Fibroblast of lung (primary cell): ENCODE results near the gene PAPOLA. TPM values are rescaled to one million over a fixed set of nuclear protein-coding genes. Genes with fewer than 3 reads are reported as not detected.

Experiments used
- DNase-seq, 2 donors: peaks; one replicate each; pipeline versions ENCODE4 v3.0.0 to v3.0.0-alpha.2; 2010; ENCODE audit warnings: low read depth in 2 of 2
- H2AFZ ChIP-seq: 2 replicates; pipeline ENCODE4 v1.5.1; 2012; ENCODE audit warnings: low read length, control low read depth, inconsistent platforms
- H3K27ac ChIP-seq: 2 replicates; pipeline ENCODE4 v1.5.1; 2011; ENCODE audit warnings: low read length, control low read depth; ENCODE audit not compliant: insufficient read depth
- H3K27me3 ChIP-seq: 2 replicates; pipeline ENCODE4 v1.5.1; 2011; ENCODE audit warnings: mild to moderate bottlenecking, low read length; ENCODE audit not compliant: control insufficient read depth, insufficient read depth
- H3K36me3 ChIP-seq: 2 replicates; pipeline ENCODE4 v1.5.1; 2011; ENCODE audit warnings: low read length; ENCODE audit not compliant: control insufficient read depth, insufficient read depth
- H3K4me1 ChIP-seq: 2 replicates; pipeline ENCODE4 v1.5.1; 2011; ENCODE audit warnings: low read length; ENCODE audit not compliant: control insufficient read depth, insufficient read depth; ENCODE audit errors: extremely low read depth
- H3K4me2 ChIP-seq: 2 replicates; pipeline ENCODE4 v1.5.1; 2011; ENCODE audit warnings: low read length, control low read depth; ENCODE audit not compliant: insufficient read depth; ENCODE audit errors: extremely low read depth
- H3K4me3 ChIP-seq, 4 experiments: fragments of 200-600 bp in 1 of 4; sonication (generic) in 1 of 4; replicated peaks in 1 of 4; 2 replicates each; pipeline ENCODE4 v1.5.1; 2011 to 2016; ENCODE audit warnings: low read length in 4 of 4, low read depth in 3 of 4, mild to moderate bottlenecking in 3 of 4, control low read depth in 2 of 4, inconsistent platforms in 1 of 4, mixed read lengths in 1 of 4; ENCODE audit not compliant: insufficient read depth in 1 of 4; ENCODE audit errors: control extremely low read depth in 1 of 4
- H3K79me2 ChIP-seq: 2 replicates; pipeline ENCODE4 v1.5.1; 2012; ENCODE audit warnings: mild to moderate bottlenecking, low read length, inconsistent platforms; ENCODE audit not compliant: control insufficient read depth, insufficient read depth
- H3K9ac ChIP-seq: 2 replicates; pipeline ENCODE4 v1.5.1; 2011; ENCODE audit warnings: mild to moderate bottlenecking, low read length, control low read depth; ENCODE audit not compliant: insufficient read depth
- H3K9me3 ChIP-seq: 2 replicates; pipeline ENCODE4 v1.5.1; 2012; ENCODE audit warnings: low read depth, low read length; ENCODE audit not compliant: control insufficient read depth, insufficient read depth
- H4K20me1 ChIP-seq: 2 replicates; pipeline ENCODE4 v1.5.1; 2011; ENCODE audit warnings: low read length; ENCODE audit not compliant: control insufficient read depth, insufficient read depth; ENCODE audit errors: extremely low read depth
- EZH2 ChIP-seq: IDR thresholded peaks from 2 replicates; pipeline ENCODE4 v1.5.1; 2012; ENCODE audit warnings: low read length, control low read depth, mild to moderate bottlenecking; ENCODE audit errors: missing control alignments
- polyA plus RNA-seq, 2 donors: library from polyadenylated mRNA; depleted of rRNA in 1 of 2; stranded (reverse) in 1 of 2; unstranded in 1 of 2; fragments of >200 nt; gene quantifications; 2 replicates each; pipeline ENCODE4 v1.2.1, GENCODE V29; 2011 to 2012; ENCODE audit warnings: missing spikeins in 1 of 2
- total RNA-seq: library from RNA; depleted of rRNA; stranded (reverse); fragments of >200 nt; gene quantifications from 2 replicates; pipeline ENCODE4 v1.2.1, GENCODE V29; 2014
- TF ChIP-seq, protein P1 (sequence below), 2 donors: IDR thresholded peaks in 1 of 2; conservative IDR thresholded peaks in 1 of 2; 1 replicate in 1 of 2; 2 replicates in 1 of 2; pipeline ENCODE4 v1.5.1; 2011 to 2012; ENCODE audit warnings: low read length in 2 of 2, control low read depth in 1 of 2, inconsistent platforms in 1 of 2, low read depth in 1 of 2, mild to moderate bottlenecking in 1 of 2

PAPOLA gene
- total and polyA plus RNA-seq, 2 donors (not counting 1 experiment from before 2014, with no cell fraction given) = 109 to 141 TPM

GRCh38 chr14:96479435-96480146, 22.6 kb upstream of the PAPOLA start:
- peak in 1 of 2 donors; percentile 17 for DNase-seq
- Histone ChIP-seq H3K27ac (no peak overlapping the region), H4K20me1 (no peaks in the 10 kb centered on the region), H3K4me3 (no peak overlapping the region), H3K36me3 (no peaks in the 10 kb centered on the region), H3K4me1 (no peaks in the 10 kb centered on the region), H3K9me3 (no peaks in the 10 kb centered on the region), H3K27me3 (no peaks in the 10 kb centered on the region), H3K4me2 (no peak overlapping the region), H2AFZ (no peak overlapping the region), H3K79me2 (no peaks in the 10 kb centered on the region), H3K9ac (no peak overlapping the region)
- TF ChIP-seq EZH2 = no peak
- TF ChIP-seq, protein P1, sequence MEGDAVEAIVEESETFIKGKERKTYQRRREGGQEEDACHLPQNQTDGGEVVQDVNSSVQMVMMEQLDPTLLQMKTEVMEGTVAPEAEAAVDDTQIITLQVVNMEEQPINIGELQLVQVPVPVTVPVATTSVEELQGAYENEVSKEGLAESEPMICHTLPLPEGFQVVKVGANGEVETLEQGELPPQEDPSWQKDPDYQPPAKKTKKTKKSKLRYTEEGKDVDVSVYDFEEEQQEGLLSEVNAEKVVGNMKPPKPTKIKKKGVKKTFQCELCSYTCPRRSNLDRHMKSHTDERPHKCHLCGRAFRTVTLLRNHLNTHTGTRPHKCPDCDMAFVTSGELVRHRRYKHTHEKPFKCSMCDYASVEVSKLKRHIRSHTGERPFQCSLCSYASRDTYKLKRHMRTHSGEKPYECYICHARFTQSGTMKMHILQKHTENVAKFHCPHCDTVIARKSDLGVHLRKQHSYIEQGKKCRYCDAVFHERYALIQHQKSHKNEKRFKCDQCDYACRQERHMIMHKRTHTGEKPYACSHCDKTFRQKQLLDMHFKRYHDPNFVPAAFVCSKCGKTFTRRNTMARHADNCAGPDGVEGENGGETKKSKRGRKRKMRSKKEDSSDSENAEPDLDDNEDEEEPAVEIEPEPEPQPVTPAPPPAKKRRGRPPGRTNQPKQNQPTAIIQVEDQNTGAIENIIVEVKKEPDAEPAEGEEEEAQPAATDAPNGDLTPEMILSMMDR (conservative IDR thresholded peaks at IDR 0.05 in 1 of 2, IDR thresholded peaks at IDR 0.05 in 1 of 2; ENCODE audit: low read depth in 1 of 2, low read length in 2 of 2) = no peak

DNA sequence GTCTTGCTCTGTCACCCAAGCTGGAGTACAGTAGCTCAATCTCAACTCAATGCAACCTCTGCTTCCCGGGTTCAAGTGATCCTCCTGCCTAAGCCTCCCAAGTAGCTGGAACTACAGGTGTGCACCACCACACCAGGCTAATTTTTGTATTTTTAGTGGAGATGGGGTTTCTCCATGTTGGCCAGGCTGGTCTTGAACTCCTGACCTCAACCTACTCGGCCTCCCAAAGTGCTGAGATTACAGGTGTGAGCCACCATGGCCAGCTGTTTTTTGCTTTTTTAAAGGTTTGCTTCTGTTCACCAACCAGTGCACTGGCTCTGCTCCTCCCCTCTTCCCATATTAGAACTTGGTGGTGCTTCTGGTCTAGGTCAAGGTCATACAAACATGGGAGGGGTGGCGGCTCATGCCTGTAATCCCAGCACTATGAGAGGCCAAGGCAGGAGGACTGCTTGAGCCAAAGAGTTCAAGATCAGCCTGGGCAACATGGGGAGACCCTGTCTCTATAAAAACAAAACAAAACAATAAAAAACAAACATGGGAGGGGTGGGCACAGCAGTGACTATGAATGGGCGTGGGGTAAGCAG, 20.4 kb upstream of the PAPOLA start:
- Histone ChIP-seq H3K9ac (no peak overlapping the region), H2AFZ (no peak overlapping the region), H3K4me2 (no peak overlapping the region), H3K27ac (no peak overlapping the region), H3K79me2 (no peaks in the 10 kb centered on the region), H3K9me3 (no peaks in the 10 kb centered on the region), H3K4me1 (no peaks in the 10 kb centered on the region), H4K20me1 (no peaks in the 10 kb centered on the region), H3K36me3 (no peaks in the 10 kb centered on the region), H3K4me3 (no peak overlapping the region), H3K27me3 (no peaks in the 10 kb centered on the region)
- TF ChIP-seq, protein P1 (conservative IDR thresholded peaks at IDR 0.05 in 1 of 2, IDR thresholded peaks at IDR 0.05 in 1 of 2; ENCODE audit: low read depth in 1 of 2, low read length in 2 of 2) = no peak
- TF ChIP-seq EZH2 = no peak
- no peak for DNase-seq

DNA sequence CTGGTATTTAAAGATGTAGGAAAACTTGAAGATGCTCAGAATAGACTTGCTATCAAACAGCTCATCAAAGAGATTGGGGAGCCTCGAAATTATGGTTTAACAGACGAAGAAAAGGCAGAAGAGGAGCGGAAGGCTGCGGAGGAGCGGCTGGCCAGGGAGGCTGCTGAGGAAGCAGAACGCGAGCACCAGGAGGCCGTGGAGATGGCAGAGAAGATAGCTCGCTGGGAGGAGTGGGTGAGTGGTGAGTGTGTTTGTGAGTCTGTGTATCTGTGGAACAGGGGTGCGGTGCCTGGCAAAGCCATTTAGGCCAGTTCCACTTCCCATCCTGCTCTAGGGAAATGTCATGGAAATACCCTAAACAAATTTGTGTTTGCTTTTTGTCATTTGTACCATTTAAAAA, 19.2 kb upstream of the PAPOLA start:
- Histone ChIP-seq H3K79me2 (no peaks in the 10 kb centered on the region), H3K36me3 (no peaks in the 10 kb centered on the region), H4K20me1 (no peaks in the 10 kb centered on the region), H3K4me1 (no peaks in the 10 kb centered on the region), H3K9me3 (no peaks in the 10 kb centered on the region), H3K9ac (no peak overlapping the region), H2AFZ (no peak overlapping the region), H3K27me3 (no peaks in the 10 kb centered on the region), H3K4me3 (no peak overlapping the region), H3K27ac (no peak overlapping the region), H3K4me2 (no peak overlapping the region)
- no peak for DNase-seq
- TF ChIP-seq, protein P1 (conservative IDR thresholded peaks at IDR 0.05 in 1 of 2, IDR thresholded peaks at IDR 0.05 in 1 of 2; ENCODE audit: low read depth in 1 of 2, low read length in 2 of 2) = no peak
- no peak for TF ChIP-seq EZH2
